GM23338 (cell line): ENCODE measurements around the gene PDCD2L. TPM values are rescaled to one million over a fixed set of nuclear protein-coding genes. Genes with fewer than 3 reads are reported as not detected.
A peak's percentile ranks its signal among the peaks of the same experiment; 100 is the strongest.

Experiments used
- ATAC-seq: fragments of 200-7000 bp; cut with Tn5 transposase; 3 replicates; pipeline ENCODE4 v1.9.1; 2020
- DNase-seq: peaks from one replicate; pipeline ENCODE4 v3.0.0-alpha.2; 2015; ENCODE audit warnings: low spot score
- H2AFZ ChIP-seq: fragments of 200-600 bp; sonication (generic); 2 replicates; pipeline ENCODE4 v1.8.0; 2016; ENCODE audit warnings: antibody characterized with exemption, mild to moderate bottlenecking, moderate library complexity
- H3F3A ChIP-seq: fragments of 200-600 bp; sonication (generic); replicated peaks from 2 replicates; pipeline ENCODE4 v1.8.0; 2017; ENCODE audit warnings: antibody characterized with exemption, mixed run types, low read depth
- H3K27ac ChIP-seq: fragments of 200-600 bp; sonication (generic); 2 replicates; pipeline ENCODE4 v1.6.1; 2016; ENCODE audit warnings: low read depth
- H3K27me3 ChIP-seq: fragments of 200-600 bp; sonication (generic); 2 replicates; pipeline ENCODE4 v1.8.0; 2016; ENCODE audit warnings: mild to moderate bottlenecking, mixed run types, moderate library complexity; ENCODE audit not compliant: insufficient read depth
- H3K36me3 ChIP-seq: fragments of 200-600 bp; sonication (generic); 2 replicates; pipeline ENCODE4 v1.8.0; 2016; ENCODE audit warnings: mild to moderate bottlenecking; ENCODE audit not compliant: insufficient read depth
- H3K4me1 ChIP-seq: fragments of 200-600 bp; sonication (generic); 2 replicates; pipeline ENCODE4 v1.8.0; 2016; ENCODE audit warnings: mild to moderate bottlenecking, moderate library complexity; ENCODE audit not compliant: insufficient read depth
- H3K4me2 ChIP-seq: fragments of 200-600 bp; sonication (generic); 2 replicates; pipeline ENCODE4 v1.7.1; 2017; ENCODE audit warnings: mixed run types
- H3K4me3 ChIP-seq: fragments of 200-600 bp; sonication (generic); 2 replicates; pipeline ENCODE4 v1.6.1; 2016; ENCODE audit warnings: mixed run types
- H3K79me2 ChIP-seq: fragments of 200-600 bp; sonication (generic); replicated peaks from 2 replicates; pipeline ENCODE4 v1.8.0; 2017; ENCODE audit warnings: mild to moderate bottlenecking; ENCODE audit not compliant: insufficient read depth
- H3K9me2 ChIP-seq: fragments of 200-600 bp; sonication (generic); 2 replicates; pipeline ENCODE4 v1.8.0; 2017; ENCODE audit not compliant: insufficient read depth
- H4K20me1 ChIP-seq: fragments of 200-600 bp; sonication (generic); replicated peaks from 2 replicates; pipeline ENCODE4 v1.8.0; 2017; ENCODE audit warnings: mild to moderate bottlenecking; ENCODE audit not compliant: insufficient read depth
- H3K27ac Mint-ChIP-seq: 2 replicates; pipeline ENCODE4 v1.8.0; 2020; ENCODE audit warnings: inconsistent platforms, mild to moderate bottlenecking, moderate library complexity, mixed read lengths
- H3K27me3 Mint-ChIP-seq: 3 replicates; pipeline ENCODE4 v1.8.0; 2022; ENCODE audit warnings: low read depth, mild to moderate bottlenecking, moderate library complexity, mixed read lengths, inconsistent platforms; ENCODE audit not compliant: insufficient read depth, poor library complexity
- H3K36me3 Mint-ChIP-seq: 3 replicates; pipeline ENCODE4 v1.8.0; 2021; ENCODE audit warnings: low read depth, mild to moderate bottlenecking, inconsistent platforms, moderate library complexity, mixed read lengths
- H3K4me1 Mint-ChIP-seq: 3 replicates; pipeline ENCODE4 v1.8.0; 2020; ENCODE audit warnings: mild to moderate bottlenecking, inconsistent platforms, mixed read lengths
- H3K4me3 Mint-ChIP-seq: 3 replicates; pipeline ENCODE4 v1.8.0; 2021; ENCODE audit warnings: moderate library complexity, mild to moderate bottlenecking, inconsistent platforms, mixed read lengths
- H3K9me3 Mint-ChIP-seq: 3 replicates; pipeline ENCODE4 v1.8.0; 2020; ENCODE audit warnings: moderate library complexity, mild to moderate bottlenecking, inconsistent platforms, mixed read lengths
- CREB1 ChIP-seq: fragments of 250-450 bp; sonication (Bioruptor Pico); IDR thresholded peaks from 2 replicates; pipeline ENCODE4 v1.5.0; 2020; ENCODE audit warnings: low read depth, mild to moderate bottlenecking, moderate library complexity
- EZH2phosphoT487 ChIP-seq: fragments of 200-600 bp; sonication (generic); IDR thresholded peaks from one replicate; pipeline ENCODE4 v1.8.1; 2018; ENCODE audit warnings: antibody characterized with exemption; ENCODE audit not compliant: unreplicated experiment
- JUNB ChIP-seq: IDR thresholded peaks from one replicate; pipeline ENCODE4 v1.6.1; 2016; ENCODE audit warnings: antibody characterized with exemption; ENCODE audit not compliant: unreplicated experiment
- NANOG ChIP-seq: IDR thresholded peaks from 2 replicates; pipeline ENCODE4 v1.6.1; 2016; ENCODE audit warnings: antibody characterized with exemption, borderline replicate concordance
- POLR2AphosphoS5 ChIP-seq: IDR thresholded peaks from 2 replicates; pipeline ENCODE4 v1.6.1; 2016; ENCODE audit warnings: antibody characterized with exemption, low read depth
- ZNF331 ChIP-seq: fragments of 250-450 bp; sonication (Bioruptor Pico); IDR thresholded peaks from 2 replicates; pipeline ENCODE4 v1.5.0; 2020; ENCODE audit warnings: low read depth, mild to moderate bottlenecking, moderate library complexity
- long read RNA-seq: library from polyadenylated mRNA; unstranded; transcript quantifications from one replicate; pipeline ENCODE4 v2.0.0, GENCODE V29; 2020; ENCODE audit not compliant: unreplicated experiment
- polyA plus RNA-seq: library from polyadenylated mRNA; unstranded; fragments of >200 nt; fragmentation: Nextera tagmentation; extraction: Ambion mirVana; gene quantifications from 2 replicates; pipeline ENCODE4 v1.2.1, GENCODE V29; 2016
- total RNA-seq: library from RNA; depleted of rRNA; stranded (reverse); fragments of >200 nt; shearing (Covaris generic); gene quantifications from 2 replicates; pipeline ENCODE4 v1.2.3, GENCODE V29; 2014; rRNA removed
- TF ChIP-seq, protein P1 (sequence below): IDR thresholded peaks from 2 replicates; pipeline ENCODE4 v1.6.1; 2016; ENCODE audit warnings: antibody characterized with exemption
- TF ChIP-seq, protein P2 (sequence below): fragments of 250-450 bp; sonication (Bioruptor Pico); IDR thresholded peaks from 2 replicates; pipeline ENCODE4 v1.5.0; 2020; ENCODE audit warnings: mild to moderate bottlenecking, moderate library complexity

Gene PDCD2L, protein sequence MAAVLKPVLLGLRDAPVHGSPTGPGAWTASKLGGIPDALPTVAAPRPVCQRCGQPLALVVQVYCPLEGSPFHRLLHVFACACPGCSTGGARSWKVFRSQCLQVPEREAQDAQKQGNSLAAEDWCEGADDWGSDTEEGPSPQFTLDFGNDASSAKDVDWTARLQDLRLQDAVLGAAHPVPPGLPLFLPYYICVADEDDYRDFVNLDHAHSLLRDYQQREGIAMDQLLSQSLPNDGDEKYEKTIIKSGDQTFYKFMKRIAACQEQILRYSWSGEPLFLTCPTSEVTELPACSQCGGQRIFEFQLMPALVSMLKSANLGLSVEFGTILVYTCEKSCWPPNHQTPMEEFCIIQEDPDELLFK
- total RNA-seq (56.6 and 61.3 TPM in 2 replicates), polyA plus RNA-seq (67.2 and 68.3 TPM in 2 replicates)
- long read RNA-seq, transcript PDCD2L-201 (7 exons, 1,171 nt): major isoform, 32 of 35 reads
- long read RNA-seq, partial matches to known transcripts: 0 of 35 reads
- long read RNA-seq, other reads (novel, unspliced or antisense): 2 of 35 reads

DNA sequence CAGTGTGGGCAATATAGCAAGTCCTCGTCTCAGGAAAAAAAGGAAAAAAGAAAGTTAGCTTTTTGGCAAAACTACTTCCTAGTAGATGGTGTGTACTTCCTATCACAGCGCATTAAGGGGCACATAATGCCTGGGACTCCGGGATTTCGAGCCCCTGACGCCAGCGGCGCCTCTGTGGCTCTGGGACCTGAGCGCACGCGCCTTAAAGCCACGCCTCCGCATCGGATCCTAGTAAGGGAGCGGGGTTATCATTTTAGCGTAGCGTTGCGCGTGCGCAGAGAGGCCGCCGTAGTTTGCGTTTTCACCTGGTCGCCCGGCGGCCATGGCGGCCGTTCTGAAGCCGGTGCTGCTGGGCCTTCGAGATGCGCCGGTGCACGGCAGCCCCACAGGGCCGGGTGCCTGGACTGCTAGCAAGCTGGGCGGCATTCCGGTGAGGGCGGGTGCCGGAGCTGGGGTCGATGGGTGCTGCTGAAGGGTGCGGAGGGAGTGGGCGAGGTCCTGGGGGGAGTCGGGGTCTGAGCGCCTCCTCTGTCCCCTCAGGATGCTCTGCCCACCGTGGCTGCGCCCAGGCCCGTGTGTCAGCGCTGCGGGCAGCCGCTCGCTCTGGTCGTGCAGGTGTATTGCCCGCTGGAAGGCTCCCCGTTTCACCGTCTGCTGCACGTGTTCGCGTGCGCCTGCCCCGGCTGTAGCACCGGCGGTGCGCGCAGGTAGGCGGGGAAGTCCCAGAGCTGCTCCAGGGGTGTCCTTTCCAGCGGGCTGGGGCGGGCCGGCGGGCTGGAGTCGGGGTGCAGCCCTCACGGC, at the start of gene PDCD2L:
PDCD2L (plus strand) TSS at position 291 of the 801 bp plus-strand sequence; CDS start at position 323, 32 bp downstream.
- DNase-seq (peak; percentile 97), ATAC-seq (peak; percentile 90)
- peaks cover 16% of the 10 kb centered on the region for H3K27me3 Mint-ChIP-seq
- Histone ChIP-seq H3K79me2 (peaks cover 36% of the 10 kb centered on the region), H3K27ac (peak within 1 kb of the TSS; percentile 71; the same call in 1 of the 2 replicates), H3K4me2 (peak within 1 kb of the TSS; percentile 85), H2AFZ (peak within 1 kb of the TSS; percentile 79; the same call in 1 of the 2 replicates), H3K4me3 (peak within 1 kb of the TSS; percentile 95), H3K9me2 (no peaks in the 10 kb centered on the region), H3K36me3 (peaks cover 11% of the 10 kb centered on the region), H3F3A (peaks cover 13% of the 10 kb centered on the region; the same call in 1 of the 2 replicates), H4K20me1 (peaks cover 15% of the 10 kb centered on the region), H3K4me1 (peaks cover 7% of the 10 kb centered on the region; the same call in 1 of the 2 replicates), H3K27me3 (no peaks in the 10 kb centered on the region)
- H3K36me3 Mint-ChIP-seq: peaks cover 42% of the 10 kb centered on the region
- H3K27ac Mint-ChIP-seq: peak within 1 kb of the TSS; percentile 81
- TF ChIP-seq, protein P1, sequence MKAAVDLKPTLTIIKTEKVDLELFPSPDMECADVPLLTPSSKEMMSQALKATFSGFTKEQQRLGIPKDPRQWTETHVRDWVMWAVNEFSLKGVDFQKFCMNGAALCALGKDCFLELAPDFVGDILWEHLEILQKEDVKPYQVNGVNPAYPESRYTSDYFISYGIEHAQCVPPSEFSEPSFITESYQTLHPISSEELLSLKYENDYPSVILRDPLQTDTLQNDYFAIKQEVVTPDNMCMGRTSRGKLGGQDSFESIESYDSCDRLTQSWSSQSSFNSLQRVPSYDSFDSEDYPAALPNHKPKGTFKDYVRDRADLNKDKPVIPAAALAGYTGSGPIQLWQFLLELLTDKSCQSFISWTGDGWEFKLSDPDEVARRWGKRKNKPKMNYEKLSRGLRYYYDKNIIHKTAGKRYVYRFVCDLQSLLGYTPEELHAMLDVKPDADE: 0 out of 2 replicates have a peak, but pooled peaks have one; percentile 40
- TF ChIP-seq JUNB: no peak
- peak; percentile 92 for TF ChIP-seq POLR2AphosphoS5
- peak within 1 kb of the TSS; percentile 88 for H3K4me3 Mint-ChIP-seq
- peaks cover 3% of the 10 kb centered on the region; the same call in 1 of the 3 replicates for H3K4me1 Mint-ChIP-seq
- H3K9me3 Mint-ChIP-seq: no peaks in the 10 kb centered on the region

DNA sequence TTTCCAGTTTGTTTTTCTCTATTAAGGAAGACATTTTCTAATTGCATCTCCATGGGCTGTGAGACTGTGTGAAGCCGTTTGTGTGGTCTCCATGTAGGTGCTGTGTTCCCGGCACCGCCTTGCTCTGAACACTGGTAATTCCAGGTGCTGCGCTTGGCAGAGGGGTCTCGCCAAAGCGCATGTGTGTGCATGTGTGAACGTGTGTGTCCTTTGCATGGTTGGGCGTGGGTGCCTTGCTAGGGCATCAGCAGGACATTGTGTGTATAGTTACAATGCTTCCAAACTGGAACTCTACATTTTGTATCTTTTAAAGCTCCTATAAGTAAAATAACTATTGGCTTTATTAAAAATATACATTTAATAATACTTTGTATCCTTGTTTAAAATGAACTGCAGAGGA, 49.0 kb upstream of the PDCD2L start:
- Histone ChIP-seq H3K27me3 (no peaks in the 10 kb centered on the region), H3K36me3 (no peaks in the 10 kb centered on the region), H3K79me2 (no peaks in the 10 kb centered on the region), H4K20me1 (no peaks in the 10 kb centered on the region), H3F3A (peaks cover 16% of the 10 kb centered on the region), H3K4me2 (no peak overlapping the region), H2AFZ (no peak overlapping the region), H3K4me1 (peaks cover 11% of the 10 kb centered on the region; the same call in 1 of the 2 replicates), H3K27ac (no peak overlapping the region), H3K4me3 (no peak overlapping the region), H3K9me2 (no peaks in the 10 kb centered on the region)
- peaks cover 17% of the 10 kb centered on the region for H3K4me1 Mint-ChIP-seq
- ATAC-seq (no peak), DNase-seq (no peak)
- H3K36me3 Mint-ChIP-seq: peaks cover 8% of the 10 kb centered on the region
- H3K27ac Mint-ChIP-seq: no peak overlapping the region
- H3K27me3 Mint-ChIP-seq: peaks cover 8% of the 10 kb centered on the region
- H3K4me3 Mint-ChIP-seq: no peak overlapping the region
- H3K9me3 Mint-ChIP-seq: no peaks in the 10 kb centered on the region; the same call in 2 of the 3 replicates
- no peak for TF ChIP-seq EZH2phosphoT487
- TF ChIP-seq POLR2AphosphoS5: no peak
- no peak for TF ChIP-seq ZNF331
- TF ChIP-seq, protein P2, sequence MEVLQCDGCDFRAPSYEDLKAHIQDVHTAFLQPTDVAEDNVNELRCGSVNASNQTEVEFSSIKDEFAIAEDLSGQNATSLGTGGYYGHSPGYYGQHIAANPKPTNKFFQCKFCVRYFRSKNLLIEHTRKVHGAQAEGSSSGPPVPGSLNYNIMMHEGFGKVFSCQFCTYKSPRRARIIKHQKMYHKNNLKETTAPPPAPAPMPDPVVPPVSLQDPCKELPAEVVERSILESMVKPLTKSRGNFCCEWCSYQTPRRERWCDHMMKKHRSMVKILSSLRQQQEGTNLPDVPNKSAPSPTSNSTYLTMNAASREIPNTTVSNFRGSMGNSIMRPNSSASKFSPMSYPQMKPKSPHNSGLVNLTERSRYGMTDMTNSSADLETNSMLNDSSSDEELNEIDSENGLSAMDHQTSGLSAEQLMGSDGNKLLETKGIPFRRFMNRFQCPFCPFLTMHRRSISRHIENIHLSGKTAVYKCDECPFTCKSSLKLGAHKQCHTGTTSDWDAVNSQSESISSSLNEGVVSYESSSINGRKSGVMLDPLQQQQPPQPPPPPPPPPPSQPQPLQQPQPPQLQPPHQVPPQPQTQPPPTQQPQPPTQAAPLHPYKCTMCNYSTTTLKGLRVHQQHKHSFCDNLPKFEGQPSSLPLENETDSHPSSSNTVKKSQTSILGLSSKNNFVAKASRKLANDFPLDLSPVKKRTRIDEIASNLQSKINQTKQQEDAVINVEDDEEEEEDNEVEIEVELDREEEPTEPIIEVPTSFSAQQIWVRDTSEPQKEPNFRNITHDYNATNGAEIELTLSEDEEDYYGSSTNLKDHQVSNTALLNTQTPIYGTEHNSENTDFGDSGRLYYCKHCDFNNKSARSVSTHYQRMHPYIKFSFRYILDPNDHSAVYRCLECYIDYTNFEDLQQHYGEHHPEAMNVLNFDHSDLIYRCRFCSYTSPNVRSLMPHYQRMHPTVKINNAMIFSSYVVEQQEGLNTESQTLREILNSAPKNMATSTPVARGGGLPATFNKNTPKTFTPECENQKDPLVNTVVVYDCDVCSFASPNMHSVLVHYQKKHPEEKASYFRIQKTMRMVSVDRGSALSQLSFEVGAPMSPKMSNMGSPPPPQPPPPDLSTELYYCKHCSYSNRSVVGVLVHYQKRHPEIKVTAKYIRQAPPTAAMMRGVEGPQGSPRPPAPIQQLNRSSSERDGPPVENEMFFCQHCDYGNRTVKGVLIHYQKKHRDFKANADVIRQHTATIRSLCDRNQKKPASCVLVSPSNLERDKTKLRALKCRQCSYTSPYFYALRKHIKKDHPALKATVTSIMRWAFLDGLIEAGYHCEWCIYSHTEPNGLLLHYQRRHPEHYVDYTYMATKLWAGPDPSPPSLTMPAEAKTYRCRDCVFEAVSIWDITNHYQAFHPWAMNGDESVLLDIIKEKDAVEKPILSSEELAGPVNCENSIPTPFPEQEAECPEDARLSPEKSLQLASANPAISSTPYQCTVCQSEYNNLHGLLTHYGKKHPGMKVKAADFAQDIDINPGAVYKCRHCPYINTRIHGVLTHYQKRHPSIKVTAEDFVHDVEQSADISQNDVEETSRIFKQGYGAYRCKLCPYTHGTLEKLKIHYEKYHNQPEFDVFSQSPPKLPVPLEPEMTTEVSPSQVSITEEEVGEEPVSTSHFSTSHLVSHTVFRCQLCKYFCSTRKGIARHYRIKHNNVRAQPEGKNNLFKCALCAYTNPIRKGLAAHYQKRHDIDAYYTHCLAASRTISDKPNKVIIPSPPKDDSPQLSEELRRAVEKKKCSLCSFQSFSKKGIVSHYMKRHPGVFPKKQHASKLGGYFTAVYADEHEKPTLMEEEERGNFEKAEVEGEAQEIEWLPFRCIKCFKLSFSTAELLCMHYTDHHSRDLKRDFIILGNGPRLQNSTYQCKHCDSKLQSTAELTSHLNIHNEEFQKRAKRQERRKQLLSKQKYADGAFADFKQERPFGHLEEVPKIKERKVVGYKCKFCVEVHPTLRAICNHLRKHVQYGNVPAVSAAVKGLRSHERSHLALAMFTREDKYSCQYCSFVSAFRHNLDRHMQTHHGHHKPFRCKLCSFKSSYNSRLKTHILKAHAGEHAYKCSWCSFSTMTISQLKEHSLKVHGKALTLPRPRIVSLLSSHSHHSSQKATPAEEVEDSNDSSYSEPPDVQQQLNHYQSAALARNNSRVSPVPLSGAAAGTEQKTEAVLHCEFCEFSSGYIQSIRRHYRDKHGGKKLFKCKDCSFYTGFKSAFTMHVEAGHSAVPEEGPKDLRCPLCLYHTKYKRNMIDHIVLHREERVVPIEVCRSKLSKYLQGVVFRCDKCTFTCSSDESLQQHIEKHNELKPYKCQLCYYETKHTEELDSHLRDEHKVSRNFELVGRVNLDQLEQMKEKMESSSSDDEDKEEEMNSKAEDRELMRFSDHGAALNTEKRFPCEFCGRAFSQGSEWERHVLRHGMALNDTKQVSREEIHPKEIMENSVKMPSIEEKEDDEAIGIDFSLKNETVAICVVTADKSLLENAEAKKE (CRISPR knock-in tag): no peak
- no peak for TF ChIP-seq NANOG
- TF ChIP-seq, protein P1: no peak
- no peak for TF ChIP-seq CREB1 (CRISPR knock-in tag)
